ENCODE results near the gene WSCD1. TPM values are rescaled to one million over a fixed set of nuclear protein-coding genes. Genes with fewer than 3 reads are reported as not detected.

Gene WSCD1
- 1.9 to 3.9 TPM (median 3.2 TPM) in 5 replicates for total RNA-seq (2022; extraction: Qiagen RNA extraction; ENCODE audit: low read depth)

GRCh38 chr17:6069539-6070429, at the start of gene WSCD1:
TSS of gene WSCD1 (plus strand) at chr17:6070379. CDS start at chr17:6080659, 10,280 bp downstream.

All from A549 treated with GW870086 at 1 μM for 4 hours (cell line).